ENCODE data around the gene C10orf67. TPM values are rescaled to one million over a fixed set of nuclear protein-coding genes. Genes with fewer than 3 reads are reported as not detected.

The C10orf67 gene
- total RNA-seq, 1 donor from 2014 or later: not detected

DNA sequence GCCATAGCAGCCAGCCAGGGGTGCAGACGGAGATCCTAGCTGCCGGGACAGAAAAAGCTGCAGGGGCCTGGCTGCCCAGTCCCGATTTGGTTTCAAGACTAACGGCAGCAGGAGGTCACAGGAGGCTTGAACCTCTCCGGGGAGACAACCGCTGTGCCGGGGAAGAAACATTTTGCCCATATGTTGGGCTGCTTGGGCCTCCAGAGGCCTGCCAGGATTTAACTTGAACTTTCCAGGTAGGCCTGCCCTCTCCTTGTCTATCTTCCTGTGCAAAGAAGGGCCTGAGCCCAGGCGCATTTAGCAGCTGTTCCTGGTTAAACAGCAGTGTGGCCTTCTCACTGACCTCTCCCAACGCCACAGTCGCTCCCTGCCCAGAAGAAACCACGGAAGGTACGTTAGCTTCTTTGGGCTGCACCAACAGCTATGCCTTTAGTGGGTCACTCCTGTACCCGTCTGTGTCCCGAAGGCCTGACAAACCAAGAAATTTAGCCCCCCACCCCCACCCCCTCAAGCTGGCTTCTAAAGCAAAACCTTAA is 169.6 kb downstream of the C10orf67 start:
- intact Hi-C loops (cut with micrococcal nuclease): loop anchor here (2.0 kb wide), 1 partner anchor 16 kb away; no protein-coding TSS in a partner anchor

DNA sequence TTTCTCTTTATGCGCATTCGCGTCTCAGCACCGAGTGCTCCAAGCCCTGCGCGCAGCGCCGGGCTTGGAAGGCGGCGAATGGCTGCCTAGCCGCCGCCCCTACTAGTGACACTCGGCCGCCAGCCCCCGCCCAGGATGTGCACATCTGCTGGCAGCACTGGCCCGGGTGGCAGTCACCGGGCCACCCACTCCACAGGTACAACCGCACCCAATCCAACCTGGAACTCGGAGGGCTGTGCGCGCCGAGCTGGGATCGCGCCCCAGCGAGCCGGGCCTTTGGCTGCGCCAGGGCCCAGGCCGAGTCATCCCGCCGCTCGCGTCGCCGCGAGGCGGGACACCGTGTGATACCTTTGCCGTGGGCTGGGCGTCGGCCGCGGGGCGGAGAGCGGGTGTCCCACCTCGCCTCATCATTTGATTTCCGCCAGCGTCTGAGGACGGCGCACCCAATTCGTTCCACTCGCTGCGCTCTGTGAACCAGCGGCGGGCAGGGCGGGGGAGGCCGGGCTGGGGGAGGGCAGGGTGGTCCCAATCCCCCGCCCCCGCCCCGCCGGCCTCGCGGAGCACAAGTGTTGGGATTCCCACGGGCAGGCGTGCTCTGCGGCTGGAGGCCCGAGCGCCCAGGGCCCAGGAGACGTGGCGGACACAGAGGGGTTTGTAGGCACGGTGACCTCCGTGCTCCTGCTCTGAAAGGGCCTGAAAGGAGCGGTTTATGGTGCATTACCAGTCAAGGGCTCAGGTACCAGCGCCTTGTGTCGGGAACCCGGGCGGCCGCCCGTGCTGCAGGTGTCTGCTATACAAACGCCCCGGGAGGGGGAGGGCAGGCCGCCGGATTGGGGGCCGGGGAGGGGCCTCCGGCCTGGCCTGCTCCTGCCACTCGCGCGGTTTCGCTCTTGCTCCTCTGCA is 170.3 kb downstream of the C10orf67 start:
- intact Hi-C loops (cut with micrococcal nuclease): loop anchor here (2.0 kb wide), 1 partner anchor 16 kb away; no protein-coding TSS in a partner anchor

DNA sequence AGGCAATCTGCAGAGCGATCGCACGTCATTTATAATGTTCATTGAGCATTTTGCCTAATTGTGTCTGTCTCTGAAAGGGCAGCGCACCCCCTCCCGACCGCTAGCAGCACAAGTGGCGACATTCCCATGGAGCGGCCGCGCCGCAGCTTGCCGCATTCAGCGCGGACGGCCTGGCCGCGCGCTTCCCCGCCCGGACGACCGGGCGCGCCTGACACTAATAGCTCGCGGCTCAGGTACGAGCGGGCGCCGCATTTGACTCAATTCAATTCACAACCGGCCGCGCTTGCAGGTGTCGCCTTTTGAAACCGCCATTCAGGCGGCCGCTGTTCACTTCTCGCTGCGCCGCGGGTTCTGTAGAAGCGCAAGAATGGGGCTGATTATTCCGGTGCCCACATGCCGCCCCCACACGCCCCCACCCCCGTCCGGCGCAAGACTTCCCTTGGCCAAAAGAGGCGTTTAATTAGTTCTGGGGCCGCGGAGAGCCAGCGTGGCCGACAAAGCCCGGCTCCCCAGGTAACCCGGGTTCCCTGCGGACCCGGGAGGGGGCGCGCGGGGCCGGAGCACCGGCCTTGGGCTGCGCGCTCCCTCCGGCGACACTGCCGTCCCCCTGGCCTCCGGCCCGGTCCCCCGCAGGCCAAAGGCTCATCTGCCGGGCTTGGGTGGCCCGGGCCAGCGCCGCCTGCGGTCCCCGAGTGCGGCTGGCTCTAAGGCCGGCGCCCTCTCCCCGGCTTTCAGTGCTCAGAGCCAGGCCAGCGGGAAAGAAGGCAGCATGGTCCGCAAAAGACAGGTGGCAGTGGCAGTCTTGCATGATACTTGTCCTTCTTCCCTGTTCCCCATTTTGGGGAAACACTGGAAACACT is 171.2 kb downstream of the C10orf67 start:
- intact Hi-C loops (cut with micrococcal nuclease): loop anchor here (1.0 to 2.0 kb wide), 2 partner anchors 17 to 22 kb away; no protein-coding TSS in a partner anchor

- intact Hi-C loops (cut with micrococcal nuclease): loop anchor here (1.0 kb wide), 1 partner anchor 23 kb away; no protein-coding TSS in a partner anchor
These were observed 172.0 kb downstream of the C10orf67 start for GRCh38 chr10:23172429-23173213.

DNA sequence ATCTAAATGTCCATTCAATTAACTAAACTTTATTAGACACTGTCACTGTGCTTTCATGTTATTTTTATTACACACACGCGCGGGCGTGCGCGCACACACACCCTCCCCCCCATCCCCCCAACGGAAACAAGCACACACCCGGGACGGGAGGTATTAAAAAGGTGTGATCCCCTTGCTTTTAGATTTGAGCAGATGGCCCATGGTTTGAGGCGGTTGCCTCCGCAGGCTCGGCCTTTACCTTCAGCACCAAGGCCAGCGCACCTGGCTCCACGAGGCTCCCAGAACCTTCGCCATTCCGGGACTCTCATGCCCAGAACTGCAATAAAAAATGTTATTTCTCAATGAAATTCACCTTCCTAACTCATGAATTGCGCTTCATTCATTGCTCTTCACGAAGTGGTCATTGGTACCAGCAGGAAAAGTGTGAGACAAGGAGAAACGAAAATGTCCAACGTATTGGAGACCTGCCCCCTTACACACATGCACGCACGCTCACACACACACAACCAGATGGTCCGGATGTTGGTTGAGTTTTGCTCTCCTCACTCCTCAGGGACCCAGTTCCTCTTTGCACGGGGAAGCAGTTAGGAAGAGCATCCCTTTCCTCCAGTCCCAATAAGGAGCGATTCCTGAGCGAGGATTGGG is 173.2 kb downstream of the C10orf67 start:
- intact Hi-C loops (cut with micrococcal nuclease): no loop called here

GRCh38 chr10:23158370-23158769 is 186.2 kb downstream of the C10orf67 start:
- intact Hi-C loops (cut with micrococcal nuclease): loop anchor here (1.0 to 5.0 kb wide), 4 partner anchors 135 to 1359 kb away; no protein-coding TSS in a partner anchor

DNA sequence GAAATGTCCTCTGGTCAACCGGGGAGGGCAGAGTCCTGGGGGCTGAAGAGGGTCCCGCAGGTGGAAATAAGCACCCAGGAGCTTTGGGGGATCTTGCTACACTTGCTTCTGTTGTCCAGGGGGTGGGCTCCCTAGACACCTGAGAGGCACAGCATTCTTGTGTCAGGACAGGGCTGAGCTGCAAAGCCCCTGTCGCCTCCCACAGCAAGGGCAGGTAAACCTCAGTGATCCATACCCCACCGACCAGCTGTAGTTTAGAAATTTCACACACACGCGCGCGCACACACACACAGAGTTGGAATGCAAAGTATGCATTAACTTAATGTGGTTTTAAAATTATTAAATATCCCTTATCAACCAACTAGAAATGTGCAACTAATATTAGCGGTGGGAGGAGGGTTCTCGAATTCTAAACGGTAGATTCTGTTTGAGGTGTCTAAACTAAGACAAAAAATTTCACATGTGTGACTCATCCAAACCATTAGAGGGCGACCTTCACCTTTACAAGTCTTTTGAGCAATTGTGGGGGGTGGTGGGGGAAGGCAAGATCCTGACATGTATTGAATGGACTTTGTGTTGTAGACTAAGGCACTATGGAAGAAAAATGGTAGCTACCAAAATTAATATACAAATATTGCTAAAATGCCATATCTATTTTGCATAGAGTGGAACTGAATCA is 186.8 kb downstream of the C10orf67 start:
- intact Hi-C loops (cut with micrococcal nuclease): loop anchor here (1.0 to 5.0 kb wide), 4 partner anchors 135 to 1359 kb away; no protein-coding TSS in a partner anchor

DNA sequence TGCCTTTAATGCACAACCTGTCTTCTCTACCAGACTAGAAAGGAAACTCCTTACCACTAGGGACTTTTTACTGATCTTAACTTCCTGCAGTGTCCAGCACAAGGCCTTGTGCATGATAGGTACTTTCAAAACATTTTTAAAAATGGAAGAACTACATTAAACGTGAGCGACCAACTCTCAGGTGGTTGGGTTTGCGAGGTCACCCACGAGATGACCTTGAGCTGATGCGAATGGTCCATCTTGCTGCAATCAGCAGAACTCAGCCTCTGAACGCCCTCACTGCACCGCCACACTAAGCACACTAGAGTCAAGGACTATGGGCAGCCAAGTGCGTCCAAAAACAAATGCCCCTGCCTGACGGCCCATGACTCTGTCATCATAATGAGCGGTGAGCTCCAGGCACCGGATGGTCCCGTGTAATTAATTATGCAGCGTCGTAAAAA is 187.3 kb downstream of the C10orf67 start:
- intact Hi-C loops (cut with micrococcal nuclease): loop anchor here (5.0 kb wide), 2 partner anchors 1040 to 1360 kb away; no protein-coding TSS in a partner anchor

DNA sequence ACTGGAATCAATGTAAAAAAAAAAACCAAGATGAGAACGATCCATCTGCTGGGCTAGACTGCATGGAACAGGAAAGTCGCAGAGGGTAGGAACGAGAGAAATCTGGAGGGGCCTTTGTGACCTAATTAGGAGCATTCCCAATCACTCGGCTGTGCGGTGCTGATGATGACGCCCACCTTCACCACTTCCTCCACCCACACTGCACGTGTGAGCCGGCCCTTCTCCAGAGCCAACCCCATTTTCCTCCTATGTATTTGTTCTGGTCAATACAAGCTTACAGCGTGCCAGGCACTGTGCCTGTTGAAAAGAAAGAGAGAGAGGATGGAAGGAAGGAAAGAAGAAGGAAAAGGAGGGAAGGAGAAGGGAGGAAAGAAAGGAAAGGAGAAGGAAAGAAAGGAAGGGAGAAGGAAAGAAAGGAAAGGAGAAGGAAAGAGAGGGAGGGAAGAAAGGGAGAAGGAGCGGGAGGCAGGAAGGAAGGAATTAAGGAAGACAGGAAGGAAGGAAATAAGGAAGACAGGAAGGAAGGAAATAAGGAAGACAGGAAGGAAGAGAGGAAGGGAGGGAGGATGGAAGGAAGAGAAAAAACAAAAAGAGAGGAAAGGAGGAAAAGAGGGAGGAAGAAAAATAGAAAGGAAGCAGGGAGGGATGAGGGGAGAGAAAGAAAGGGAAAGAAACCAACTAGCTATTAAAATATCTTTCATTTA is 188.0 kb downstream of the C10orf67 start:
- intact Hi-C loops (cut with micrococcal nuclease): loop anchor here (5.0 kb wide), 2 partner anchors 1041 to 1361 kb away; no protein-coding TSS in a partner anchor

DNA sequence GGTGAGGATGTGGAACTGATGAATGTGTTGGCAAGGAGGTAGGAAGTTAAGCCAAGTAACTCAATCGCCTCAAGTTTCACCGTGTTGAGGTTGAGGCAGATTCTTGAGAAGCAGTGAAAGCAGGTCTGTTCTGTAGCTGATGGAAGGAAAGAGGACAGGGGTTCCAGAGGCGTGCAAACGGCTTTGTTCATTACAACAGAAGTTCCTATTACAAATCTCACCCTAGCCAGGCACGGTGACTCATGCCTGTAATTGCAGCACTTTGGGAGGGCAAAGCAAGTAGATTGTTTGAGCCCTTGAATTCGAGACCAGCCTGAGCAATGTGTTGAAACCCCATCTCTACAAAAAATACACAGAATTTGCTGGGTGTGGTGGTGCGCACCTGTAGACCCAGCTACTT is 189.4 kb downstream of the C10orf67 start:
- intact Hi-C loops (cut with micrococcal nuclease): loop anchor here (5.0 kb wide), 2 partner anchors 1042 to 1362 kb away; no protein-coding TSS in a partner anchor

Other genes starting within 250 kb of the C10orf67 start
- gene MSRB2, start 249.2 kb downstream of the C10orf67 start, total RNA-seq: 13.4 and 13.5 TPM in 2 replicates
- gene PTF1A, start 152.5 kb downstream of the C10orf67 start, total RNA-seq: not detected in 2 replicates
- 9.5 and 10.5 TPM in 2 replicates for gene OTUD1, start 94.3 kb upstream of the C10orf67 start, total RNA-seq